CD4-positive, alpha-beta T cell treated with Interleukin-2 at 100 ng/mL for 4 hours (primary cell): ENCODE measurements around the gene METAP2.
A peak's percentile ranks its signal among the peaks of the same experiment; 100 is the strongest.

ENCODE experiments used
- DNase-seq: peaks from one replicate; pipeline ENCODE4 v3.0.0-alpha.2; 2020; ENCODE audit warnings: low spot score

Gene METAP2

DNA sequence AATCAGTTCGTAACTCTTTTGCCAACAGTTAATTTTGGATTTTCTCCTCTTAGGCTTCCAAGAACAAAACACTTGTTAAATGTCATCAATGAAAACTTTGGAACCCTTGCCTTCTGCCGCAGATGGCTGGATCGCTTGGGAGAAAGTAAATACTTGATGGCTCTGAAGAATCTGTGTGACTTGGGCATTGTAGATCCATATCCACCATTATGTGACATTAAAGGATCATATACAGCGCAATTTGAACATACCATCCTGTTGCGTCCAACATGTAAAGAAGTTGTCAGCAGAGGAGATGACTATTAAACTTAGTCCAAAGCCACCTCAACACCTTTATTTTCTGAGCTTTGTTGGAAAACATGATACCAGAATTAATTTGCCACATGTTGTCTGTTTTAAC lies 39.6 kb downstream of the METAP2 start:
- DNase-seq = no peak

DNA sequence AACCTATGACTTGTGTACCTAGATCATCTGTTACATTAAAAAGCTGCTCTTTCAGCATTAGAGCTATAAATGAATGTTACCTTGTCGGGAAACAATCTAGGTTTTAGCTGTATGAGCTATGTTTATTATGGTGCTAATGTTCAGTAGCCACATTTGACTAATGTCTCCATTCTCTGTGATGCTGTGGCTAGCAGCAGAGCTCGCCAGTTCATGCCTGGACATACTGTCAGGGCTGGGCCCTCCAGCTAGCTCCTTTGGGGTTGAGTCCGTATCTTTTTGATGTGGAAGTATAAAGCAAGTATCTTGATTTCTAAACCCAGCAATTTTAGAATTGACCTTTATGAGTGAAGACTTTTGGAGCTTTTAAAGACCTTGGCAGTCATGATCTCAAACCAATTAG lies 41.2 kb downstream of the METAP2 start:
- DNase-seq = no peak

DNA sequence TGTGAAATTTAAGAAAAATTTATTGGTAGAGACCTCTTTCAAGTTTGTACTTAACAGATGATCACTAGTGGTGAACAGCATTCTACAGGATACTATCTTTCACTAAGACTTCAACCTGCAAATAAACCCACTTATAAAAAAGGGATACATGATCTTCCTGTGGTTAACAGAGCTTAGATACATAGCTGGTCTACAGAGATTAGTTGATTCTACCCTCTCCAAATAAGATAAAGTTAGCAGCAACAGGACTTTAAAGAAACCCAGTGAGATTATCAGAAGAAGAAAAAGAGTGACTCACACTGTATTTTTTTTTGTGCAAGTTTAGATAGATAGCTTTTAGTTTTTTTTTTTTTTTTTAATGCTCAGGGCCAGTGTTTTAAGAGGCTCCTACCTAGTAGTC lies 42.8 kb downstream of the METAP2 start:
- no peak for DNase-seq

DNA sequence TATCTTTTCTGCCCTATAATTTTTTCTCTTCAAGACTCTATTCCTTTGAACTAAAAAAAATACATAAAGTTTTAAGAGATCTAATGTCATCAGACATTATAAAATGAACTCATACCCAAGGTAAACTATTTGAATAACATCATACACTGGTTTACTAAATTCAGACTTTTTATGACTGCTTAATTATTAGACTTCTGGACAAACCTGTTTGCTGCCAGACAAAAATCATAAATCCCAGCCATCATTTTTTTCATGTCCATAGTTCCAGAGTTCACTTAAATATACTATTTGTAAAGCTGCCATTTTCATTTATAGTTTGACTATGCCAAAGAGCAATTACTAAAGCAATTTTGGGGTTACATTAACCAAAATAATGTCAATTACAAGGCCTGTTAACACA lies 43.3 kb downstream of the METAP2 start:
- DNase-seq = no peak

DNA sequence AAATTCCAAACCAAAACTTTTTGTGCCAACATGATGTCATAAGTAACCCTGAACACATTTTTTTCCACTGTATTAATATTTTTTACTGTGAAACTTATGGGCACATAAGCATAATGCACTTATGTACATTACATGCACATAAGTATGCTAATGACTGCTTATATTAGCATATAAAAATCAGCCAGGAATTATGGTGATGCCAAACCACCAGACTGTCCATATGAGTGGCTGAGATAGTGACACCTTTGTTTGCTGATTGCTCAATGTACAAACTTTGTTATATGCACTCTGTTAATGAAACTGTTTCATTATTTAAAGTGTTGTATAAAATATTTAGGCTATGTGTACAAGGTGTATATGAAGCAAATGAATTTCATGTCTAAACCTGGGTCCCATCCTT lies 45.0 kb downstream of the METAP2 start:
- no peak for DNase-seq

DNA sequence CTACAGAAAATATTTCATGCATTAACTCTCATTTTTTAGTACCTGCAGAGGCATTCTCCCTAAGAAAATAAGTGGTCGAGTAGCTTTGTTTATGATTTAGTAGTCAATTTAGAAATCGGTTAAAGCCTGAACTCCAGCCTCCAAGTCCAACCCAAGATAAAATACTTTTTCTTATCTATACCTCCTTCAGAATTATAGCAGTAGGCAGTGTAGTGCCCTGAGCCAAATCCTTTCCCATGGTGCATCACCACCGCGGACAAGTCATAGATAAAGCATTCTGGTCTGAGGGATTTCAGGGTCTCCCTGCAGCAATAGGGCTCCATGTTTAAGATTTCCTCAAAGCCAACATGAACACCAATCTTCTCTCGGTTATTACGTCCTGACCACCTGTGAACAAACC lies 46.9 kb downstream of the METAP2 start:
- no peak for DNase-seq

DNA sequence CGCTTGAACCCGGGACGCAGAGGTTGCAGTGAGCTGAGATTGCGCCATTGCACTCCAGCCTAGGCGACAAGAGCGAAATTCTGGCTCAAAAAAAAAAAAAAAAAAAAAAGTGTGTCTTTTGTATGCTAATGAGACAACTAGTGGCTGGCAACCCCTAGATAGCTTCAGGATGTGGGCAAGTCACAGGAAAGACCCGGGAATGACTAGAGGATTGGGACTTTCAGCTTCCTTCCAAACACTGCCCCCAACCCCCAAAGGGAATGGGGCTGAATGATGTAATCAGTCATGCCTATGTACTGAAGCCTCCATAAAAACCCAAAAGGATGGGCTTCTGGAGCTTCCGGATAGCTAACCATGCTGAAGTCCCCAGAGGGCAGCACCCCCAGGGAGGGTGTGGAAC lies 48.7 kb downstream of the METAP2 start:
- no peak for DNase-seq

DNA sequence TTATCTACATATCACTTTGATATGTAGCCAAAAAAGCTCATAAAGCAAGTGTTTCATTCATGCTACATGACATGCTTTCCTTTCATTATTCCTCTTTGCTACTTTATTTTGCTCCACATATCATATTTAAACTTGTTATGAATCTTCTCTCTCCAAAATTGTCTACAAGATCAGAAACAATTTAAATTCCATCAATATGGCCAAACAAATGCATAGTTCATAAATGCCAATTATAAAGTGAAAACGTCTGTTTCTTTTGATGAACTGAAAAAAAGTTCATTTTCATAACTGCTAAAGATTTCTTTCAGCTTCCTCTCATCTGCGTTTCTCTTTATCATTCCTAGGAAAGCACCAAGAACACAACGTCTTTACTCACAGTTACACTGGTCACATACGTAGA lies 54.5 kb downstream of the METAP2 start:
- DNase-seq = no peak

DNA sequence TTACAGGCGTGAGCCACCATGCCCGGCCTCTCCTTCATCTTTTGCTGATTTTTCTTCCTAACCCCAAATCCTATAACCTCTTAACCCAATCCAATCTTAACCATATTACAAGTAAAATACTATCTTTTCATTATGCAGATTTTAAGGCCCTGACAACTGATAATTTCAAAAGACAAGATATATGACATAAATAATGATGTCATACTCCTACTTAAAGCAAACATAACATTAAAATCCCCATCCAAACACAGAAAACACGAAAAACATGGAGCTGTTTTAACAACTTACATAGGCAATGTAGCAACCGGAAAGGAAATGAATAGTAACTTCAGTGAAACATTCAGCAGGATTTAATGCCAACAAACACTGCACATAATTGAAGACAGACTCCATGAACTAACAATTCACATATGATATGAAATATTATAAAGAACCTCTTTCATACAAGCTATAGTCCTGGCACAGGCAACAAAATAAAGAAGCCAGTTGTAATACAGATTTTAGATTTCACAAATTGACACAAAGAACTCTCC lies 55.8 kb downstream of the METAP2 start:
- no peak for DNase-seq

DNA sequence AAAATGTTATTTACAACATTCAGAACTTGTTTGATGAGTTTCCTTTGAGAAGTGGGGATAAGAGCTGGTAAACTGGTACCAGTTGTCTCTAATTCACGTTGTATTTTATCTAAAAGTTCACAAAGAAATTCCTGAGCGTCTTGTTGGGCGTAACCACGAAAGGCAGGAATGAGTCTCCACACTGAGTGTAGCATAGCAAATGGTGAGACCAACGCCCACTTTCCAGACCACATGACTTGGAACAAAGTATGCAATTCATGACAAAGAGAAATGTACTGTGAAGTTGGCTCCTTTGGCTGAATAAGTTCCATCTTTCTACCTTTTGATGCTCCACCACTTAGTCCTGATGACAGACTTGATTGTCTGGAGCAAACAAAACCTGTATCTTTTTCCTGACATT lies 58.9 kb downstream of the METAP2 start:
- DNase-seq = no peak

DNA sequence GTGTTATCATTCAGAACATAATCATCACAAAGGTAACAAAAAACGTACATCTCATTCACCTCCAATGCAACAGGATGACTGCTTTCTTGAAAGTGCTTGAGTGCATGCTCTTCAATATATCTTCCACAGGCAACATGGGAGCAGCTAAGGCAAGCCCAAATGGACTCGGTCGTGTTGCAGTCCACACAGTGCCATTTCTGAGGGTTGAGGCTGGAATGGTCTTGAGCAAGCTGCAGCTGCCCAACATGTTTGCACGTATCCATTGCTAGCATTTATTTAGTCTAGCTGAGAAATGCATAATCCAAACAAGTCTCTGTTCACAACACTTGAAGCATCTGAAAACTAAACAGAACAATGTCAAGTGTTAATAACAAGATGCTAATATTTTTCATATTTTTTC lies 60.0 kb downstream of the METAP2 start:
- no peak for DNase-seq

DNA sequence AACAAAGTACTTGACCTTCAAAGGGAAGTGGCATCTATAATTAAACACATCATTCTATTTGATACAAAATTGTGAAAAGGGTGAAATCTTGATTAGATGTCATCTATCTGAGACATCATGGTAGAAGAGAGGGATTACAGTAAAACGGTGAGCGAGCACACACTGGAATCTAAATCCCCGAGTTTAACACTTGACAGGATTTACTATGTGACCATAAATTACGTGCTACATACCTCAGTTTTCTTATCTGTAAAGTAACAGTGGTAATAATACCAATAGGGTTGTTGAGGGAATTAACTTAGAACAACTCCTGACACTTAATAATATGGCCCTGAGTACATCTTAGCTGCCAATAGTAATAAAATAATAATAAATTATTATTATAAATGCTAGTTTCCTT lies 64.1 kb downstream of the METAP2 start:
- DNase-seq = no peak

DNA sequence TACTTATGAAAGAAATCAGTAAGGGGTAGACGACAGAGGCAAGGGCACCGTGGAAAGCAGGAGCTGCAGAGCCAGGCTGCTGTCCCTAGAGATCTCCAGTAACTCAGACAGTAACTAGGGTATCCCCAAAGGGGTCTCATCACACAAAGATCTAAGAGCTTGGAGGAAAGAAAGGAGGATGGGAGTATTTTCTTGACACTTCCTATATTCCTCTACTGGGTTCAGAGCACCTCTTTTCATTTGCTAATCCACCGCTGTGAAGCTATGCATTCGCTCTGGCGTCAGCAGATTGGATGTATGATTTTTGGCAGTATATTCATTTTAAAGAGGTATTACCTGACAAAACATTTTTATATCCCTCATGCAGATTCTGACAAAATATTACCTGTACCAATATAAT lies 64.7 kb downstream of the METAP2 start:
- no peak for DNase-seq

DNA sequence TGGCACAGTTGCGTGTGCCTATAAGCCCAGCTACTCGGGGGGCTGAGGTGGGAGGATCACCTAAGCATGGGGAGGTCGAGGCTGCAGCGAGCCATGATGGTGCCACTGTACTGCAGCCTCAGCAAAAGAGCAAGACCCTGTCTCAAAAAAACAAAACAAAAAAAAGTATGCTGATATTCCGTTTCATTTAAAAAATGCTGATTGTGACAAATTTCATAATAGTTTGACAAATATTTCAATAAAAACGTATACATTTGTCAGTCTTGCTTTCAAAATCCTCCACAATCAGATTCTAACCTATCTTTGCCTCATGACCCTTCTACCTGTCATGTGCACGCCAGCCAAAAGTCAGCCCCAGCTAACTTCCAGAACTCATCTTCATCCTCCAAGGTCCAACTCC lies 67.5 kb downstream of the METAP2 start:
- no peak for DNase-seq

DNA sequence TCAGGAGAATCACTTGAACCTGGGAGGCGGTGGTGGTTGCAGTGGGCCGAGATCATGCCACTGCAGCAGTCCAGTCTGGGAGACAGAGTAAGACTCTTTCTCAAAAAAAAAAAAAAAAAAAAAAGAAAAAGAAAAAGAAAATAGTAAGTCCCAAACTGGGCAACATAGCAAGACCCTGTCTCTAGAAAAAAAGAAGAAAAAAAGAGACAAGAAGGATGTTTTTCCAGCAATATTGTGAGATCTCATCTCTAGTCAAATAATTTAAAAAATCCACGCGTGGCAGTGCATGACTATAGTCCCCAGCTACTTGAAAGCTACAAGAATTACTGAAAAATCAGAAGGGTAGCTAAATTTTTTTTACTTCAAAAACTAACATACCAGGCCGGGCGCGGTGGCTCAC lies 69.4 kb downstream of the METAP2 start:
- no peak for DNase-seq

DNA sequence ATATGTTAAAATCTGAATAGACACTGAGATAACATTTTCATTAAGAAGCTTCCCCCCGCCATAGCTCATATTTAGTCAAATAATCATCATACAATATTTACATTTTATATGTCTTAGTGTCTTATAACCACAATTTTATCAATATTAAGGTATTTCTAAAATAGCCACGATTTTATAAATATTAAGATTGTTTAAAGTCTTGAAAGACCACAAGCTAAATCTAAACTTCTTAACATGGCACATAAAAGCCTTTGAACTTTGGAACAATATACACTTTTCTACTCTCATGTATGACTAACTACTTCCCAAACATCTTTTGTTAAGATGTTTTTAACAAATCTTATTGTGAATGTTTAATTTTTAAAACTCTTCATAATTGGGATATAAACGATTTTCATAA lies 70.8 kb downstream of the METAP2 start:
- no peak for DNase-seq

DNA sequence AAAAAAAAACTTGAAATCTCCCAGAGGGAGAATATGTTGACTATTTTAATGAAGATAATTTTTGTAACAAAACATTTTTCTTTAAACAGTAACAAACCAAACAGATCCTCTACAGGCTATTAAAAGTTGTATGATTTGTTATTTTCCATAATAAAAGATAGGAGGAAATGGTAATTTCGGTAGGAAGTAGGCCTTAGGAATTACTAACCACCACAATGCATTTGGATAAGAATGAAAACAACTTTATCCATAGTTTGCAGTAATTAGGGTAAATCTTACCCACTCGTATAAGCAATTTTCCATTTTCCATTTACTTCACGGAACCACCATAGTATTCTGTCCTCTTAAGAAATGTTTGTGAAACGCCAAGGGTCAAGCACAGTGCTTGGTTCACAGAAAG lies 71.4 kb downstream of the METAP2 start:
- no peak for DNase-seq

DNA sequence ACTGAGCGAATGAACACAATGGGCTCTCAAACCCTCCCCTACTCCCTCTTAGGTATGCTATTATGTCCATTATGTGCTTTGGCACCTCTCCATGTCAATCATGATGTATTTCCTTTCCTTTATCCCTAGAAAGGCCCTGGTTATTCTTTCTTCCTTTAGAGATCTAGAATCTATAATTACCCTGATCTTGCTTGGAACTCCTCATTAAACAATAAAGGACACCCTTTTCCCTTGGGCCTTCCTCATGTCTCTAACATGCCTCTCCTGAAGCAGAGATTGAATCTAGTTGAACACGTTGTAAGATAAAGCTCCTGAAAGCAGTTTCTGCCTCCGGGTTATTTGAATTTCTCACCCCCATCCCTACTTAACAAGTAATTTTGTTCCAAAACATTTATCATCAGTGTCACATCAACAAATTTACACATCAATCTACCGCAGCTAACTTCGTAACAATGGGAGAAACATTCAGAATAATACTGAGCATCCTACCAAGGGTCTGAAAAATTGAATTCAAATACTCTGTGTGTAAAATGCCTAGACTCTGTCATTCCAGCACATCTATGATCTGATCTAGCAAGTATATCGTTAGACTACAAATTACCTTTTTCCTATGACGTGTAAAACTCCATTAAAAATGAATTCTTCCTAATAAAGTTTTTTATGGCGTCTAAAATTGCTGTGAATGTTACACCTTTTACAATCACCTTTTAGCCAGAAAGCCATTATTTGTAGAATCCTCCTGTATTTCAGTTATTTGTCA lies 72.0 kb downstream of the METAP2 start:
- no peak for DNase-seq

DNA sequence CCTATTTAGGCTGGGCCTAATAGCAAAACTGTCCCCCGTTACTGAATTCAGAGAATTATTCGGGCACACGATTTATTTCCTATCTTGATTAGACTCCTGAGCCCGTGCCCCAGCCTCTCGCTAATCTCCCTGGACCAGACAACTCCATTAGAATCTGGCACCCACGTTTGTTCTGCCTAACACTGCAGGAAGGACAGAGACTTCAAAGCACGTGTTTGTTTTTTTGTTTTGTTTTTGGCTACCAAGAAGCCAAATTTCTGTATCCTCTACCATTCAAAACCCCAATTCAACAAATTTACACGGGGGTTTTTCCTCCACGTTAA lies 72.5 kb downstream of the METAP2 start:
- no peak for DNase-seq

DNA sequence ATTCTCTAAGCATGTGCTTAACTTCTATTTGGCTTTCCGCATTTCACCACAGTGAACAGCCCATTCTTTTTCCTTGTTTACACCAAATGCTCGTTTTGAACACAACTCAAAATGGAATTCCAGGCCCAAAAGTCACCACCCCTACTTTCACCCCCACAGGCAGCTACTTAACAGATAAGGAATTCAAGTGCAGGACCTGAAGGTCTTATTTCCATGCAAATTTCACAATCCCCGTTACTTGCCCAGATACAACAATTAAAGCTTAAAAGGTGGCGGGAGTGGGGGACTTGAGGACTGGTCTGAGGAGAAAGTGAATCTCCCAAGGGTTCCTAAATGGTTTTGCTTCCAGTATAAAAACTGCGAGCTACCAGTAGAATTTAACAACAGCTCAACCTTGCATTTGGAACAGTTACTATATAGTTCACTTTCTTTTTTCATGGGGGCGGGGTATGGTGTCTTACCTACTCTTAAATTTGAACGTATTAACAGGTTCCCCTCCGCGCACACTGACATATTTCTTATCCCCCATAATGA lies 73.6 kb downstream of the METAP2 start:
- peak; percentile 3 for DNase-seq

DNA sequence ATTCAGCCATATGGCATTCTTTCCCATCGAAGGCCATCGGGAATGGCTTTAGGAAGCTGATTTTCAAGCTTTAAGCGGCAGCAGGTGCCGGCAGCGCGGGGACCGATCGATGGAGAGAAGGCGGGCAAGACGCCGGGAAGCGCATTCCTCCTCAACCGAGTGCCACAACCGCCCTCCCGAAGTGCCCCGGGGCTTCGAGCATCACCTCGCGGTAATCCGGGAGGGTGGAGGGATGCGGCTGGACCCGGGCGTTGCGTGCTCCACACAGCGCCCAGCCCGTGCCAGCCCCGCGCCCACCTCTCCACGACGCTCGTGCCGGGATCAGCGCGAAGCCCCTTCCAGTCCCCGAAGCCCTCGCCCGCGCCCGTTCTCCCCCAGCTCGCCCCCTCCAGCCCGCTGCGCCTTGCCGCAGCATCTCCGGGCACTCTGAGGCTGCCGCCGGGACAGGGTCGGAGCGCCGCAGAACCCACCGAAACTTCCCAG lies 74.1 kb downstream of the METAP2 start:
- DNase-seq = no peak

DNA sequence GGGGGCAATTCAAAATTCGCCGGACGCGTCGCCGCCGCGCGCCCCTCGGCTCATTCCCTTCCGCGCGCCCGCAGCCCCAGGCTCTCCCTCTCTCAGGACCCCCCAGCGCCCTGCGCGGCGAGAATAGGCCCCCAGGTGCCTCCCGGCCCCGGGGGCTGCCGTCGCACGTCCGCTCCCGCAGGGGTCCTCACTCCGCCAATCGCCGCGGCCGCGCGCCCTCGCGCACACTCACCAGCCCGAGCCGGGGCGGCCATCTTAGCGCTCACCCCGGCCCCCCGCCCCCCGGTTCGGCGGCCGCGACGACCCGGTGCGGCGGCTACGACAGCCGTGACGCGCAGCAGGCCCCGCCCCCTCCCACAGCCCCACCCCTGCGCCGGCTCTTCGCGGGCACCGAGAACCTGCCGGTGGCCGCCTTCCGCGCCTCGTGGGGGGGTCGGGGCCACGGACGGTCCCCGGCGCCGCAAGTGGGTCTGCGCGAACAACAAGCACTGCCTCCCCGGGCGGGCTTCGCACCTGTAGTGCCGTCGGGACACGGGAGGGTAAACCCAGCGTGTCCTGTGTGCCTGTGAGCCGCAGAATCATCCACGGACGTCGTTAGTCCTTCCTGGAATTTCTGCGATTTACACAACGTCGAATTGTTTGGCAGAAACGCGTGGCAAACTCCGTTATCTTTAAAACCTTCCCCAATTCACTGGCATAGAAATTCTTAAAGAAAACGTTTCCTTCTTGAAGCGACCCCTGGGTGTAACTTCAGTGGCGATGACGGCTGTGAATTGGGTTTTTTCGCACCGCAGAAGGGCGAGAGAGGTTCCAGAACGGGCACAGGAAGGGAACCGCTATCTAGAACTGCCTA lies 74.8 kb downstream of the METAP2 start:
- peak; percentile 53 for DNase-seq
